Measurements from ENCODE around the gene ZDHHC14.

DNA sequence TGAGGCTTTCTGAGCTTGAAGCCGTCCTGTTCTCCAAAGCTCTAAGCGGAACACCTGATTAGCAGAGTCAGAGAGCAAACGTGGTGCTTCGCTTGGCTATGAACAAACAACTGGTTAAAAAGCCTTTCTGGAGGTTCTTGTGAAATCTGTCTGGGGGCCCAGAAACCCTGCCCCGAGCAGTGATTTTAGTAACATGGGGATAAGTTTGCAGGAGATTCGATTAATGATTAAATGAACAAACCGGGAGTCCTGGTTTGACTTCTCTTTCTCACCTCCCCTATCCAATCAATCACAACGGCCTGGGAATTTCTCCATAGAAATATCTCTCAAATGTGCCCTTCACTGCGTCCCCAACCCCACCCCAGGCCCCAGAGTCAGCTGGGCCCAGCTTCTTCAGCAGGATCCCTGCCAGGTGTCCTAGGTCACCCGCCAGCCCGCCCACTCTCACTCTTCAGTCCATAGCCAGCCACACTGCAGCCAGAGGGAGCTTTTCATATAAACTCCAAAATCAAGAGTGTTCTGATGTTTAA is 43.6 kb downstream of the ZDHHC14 start:
- TF ChIP-seq POLR2A (IDR thresholded peaks at IDR 0.05; ENCODE audit: low read length): no peak
- no peak for TF ChIP-seq GATA1 (IDR thresholded peaks at IDR 0.05; ENCODE audit: low read depth, low read length)
